Neutrophil (primary cell): Measurements from ENCODE around the gene PLEKHG4B.

Experiments used
- H3K27ac ChIP-seq: fragments of 200-600 bp; sonication (generic); 2 replicates; pipeline ENCODE4 v1.5.1; 2016; ENCODE audit warnings: mild to moderate bottlenecking, moderate library complexity
- H3K27me3 ChIP-seq: fragments of 200-600 bp; sonication (generic); 2 replicates; pipeline ENCODE4 v1.6.0; 2016; ENCODE audit warnings: mild to moderate bottlenecking
- H3K36me3 ChIP-seq: fragments of 200-600 bp; sonication (generic); 2 replicates; pipeline ENCODE4 v1.5.1; 2017
- H3K4me1 ChIP-seq, 2 experiments: fragments of 200-600 bp in 1 of 2; sonication (generic) in 1 of 2; 1 replicate in 1 of 2; 2 replicates in 1 of 2; pipeline versions ENCODE4 v1.5.1 to v1.6.1; 2013 to 2016; ENCODE audit warnings: low read depth in 1 of 2, low read length in 1 of 2, mild to moderate bottlenecking in 1 of 2, moderate library complexity in 1 of 2; ENCODE audit not compliant: control insufficient read depth in 1 of 2, insufficient read depth in 1 of 2
- H3K4me3 ChIP-seq, 2 experiments: fragments of 200-600 bp in 1 of 2; sonication (generic) in 1 of 2; 1 replicate in 1 of 2; 2 replicates in 1 of 2; pipeline ENCODE4 v1.5.1; 2013 to 2016; ENCODE audit warnings: low read depth in 1 of 2, low read length in 1 of 2, mild to moderate bottlenecking in 1 of 2, moderate library complexity in 1 of 2
- H3K9me3 ChIP-seq: fragments of 200-600 bp; sonication (generic); 2 replicates; pipeline ENCODE4 v1.5.1; 2016
- TF ChIP-seq, protein P1 (sequence below): fragments of 200-600 bp; sonication (generic); IDR thresholded peaks from 2 replicates; pipeline ENCODE4 v1.5.1; 2016; ENCODE audit warnings: antibody characterized with exemption

Gene PLEKHG4B

GRCh38 chr5:204001-204400 is 112.0 kb downstream of the PLEKHG4B start:
- H3K4me1 ChIP-seq = no peaks in the 10 kb centered on the region
- H3K4me3 ChIP-seq = no peak overlapping the region
- no peak overlapping the region for H3K27ac ChIP-seq
- H3K36me3 ChIP-seq = peaks cover 32% of the 10 kb centered on the region
- no peaks in the 10 kb centered on the region for H3K27me3 ChIP-seq
- TF ChIP-seq, protein P1, sequence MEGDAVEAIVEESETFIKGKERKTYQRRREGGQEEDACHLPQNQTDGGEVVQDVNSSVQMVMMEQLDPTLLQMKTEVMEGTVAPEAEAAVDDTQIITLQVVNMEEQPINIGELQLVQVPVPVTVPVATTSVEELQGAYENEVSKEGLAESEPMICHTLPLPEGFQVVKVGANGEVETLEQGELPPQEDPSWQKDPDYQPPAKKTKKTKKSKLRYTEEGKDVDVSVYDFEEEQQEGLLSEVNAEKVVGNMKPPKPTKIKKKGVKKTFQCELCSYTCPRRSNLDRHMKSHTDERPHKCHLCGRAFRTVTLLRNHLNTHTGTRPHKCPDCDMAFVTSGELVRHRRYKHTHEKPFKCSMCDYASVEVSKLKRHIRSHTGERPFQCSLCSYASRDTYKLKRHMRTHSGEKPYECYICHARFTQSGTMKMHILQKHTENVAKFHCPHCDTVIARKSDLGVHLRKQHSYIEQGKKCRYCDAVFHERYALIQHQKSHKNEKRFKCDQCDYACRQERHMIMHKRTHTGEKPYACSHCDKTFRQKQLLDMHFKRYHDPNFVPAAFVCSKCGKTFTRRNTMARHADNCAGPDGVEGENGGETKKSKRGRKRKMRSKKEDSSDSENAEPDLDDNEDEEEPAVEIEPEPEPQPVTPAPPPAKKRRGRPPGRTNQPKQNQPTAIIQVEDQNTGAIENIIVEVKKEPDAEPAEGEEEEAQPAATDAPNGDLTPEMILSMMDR = no peak
- H3K9me3 ChIP-seq = no peaks in the 10 kb centered on the region

GRCh38 chr5:204462-204861 is 112.5 kb downstream of the PLEKHG4B start:
- no peaks in the 10 kb centered on the region for H3K4me1 ChIP-seq
- no peaks in the 10 kb centered on the region for H3K9me3 ChIP-seq
- H3K36me3 ChIP-seq = peaks cover 32% of the 10 kb centered on the region
- no peaks in the 10 kb centered on the region for H3K27me3 ChIP-seq
- TF ChIP-seq, protein P1 = no peak
- H3K4me3 ChIP-seq = no peak overlapping the region
- no peak overlapping the region for H3K27ac ChIP-seq

GRCh38 chr5:204966-205670 is 113.2 kb downstream of the PLEKHG4B start:
- H3K27me3 ChIP-seq = no peaks in the 10 kb centered on the region
- TF ChIP-seq, protein P1 = no peak
- H3K27ac ChIP-seq = no peak overlapping the region
- no peak overlapping the region for H3K4me3 ChIP-seq
- H3K4me1 ChIP-seq = no peaks in the 10 kb centered on the region
- peaks cover 32% of the 10 kb centered on the region for H3K36me3 ChIP-seq
- H3K9me3 ChIP-seq = no peaks in the 10 kb centered on the region

- peaks cover 32% of the 10 kb centered on the region for H3K36me3 ChIP-seq
Observed at GRCh38 chr5:206406-206805, 114.4 kb downstream of the PLEKHG4B start.

DNA sequence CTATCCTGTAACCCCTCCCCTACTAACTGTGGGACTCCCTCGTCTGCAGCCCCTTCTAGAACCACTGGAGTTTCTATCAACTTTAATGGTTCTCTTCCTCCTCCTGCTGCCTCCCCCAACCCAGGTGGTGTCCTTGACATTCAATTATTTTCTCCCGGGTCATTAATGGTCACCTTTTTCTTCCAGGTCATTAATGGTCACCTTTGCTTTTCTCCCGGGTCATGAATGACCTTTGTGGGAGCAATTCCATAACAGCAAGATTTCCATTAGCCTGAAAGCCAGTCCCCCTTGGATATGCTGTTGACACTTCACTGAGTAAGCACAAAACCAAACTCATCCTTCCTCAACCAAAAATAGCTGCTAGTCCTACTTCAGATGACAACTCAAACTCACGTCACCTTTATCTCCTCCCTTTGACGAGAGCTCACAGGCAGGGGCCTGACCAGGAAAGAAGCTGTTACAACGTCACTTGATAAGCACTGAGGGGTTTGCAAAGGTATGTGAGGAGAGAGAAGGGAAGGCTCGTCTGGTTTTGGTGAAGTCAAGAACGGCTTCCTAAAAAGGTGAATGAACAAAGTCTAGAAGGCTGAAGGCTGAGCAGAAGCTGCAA is 115.1 kb downstream of the PLEKHG4B start:
- no peaks in the 10 kb centered on the region for H3K4me1 ChIP-seq
- H3K27me3 ChIP-seq = no peaks in the 10 kb centered on the region
- H3K9me3 ChIP-seq = no peaks in the 10 kb centered on the region
- H3K27ac ChIP-seq = no peak overlapping the region
- TF ChIP-seq, protein P1 = no peak
- no peak overlapping the region for H3K4me3 ChIP-seq
- peaks cover 32% of the 10 kb centered on the region for H3K36me3 ChIP-seq

More at GRCh38 chr5:206406-206805, 114.4 kb downstream of the PLEKHG4B start:
- H3K27ac ChIP-seq = no peak overlapping the region
- TF ChIP-seq, protein P1 = no peak
- no peaks in the 10 kb centered on the region for H3K9me3 ChIP-seq
- no peaks in the 10 kb centered on the region for H3K4me1 ChIP-seq
- H3K4me3 ChIP-seq = no peak overlapping the region
- H3K27me3 ChIP-seq = no peaks in the 10 kb centered on the region
